LoVo (cell line): ENCODE data around the gene DPH3.
"Not testable (repeated sequence)": the region's sequence is repeated elsewhere in the genome, so short reads cannot be mapped to it uniquely, and the experiment has no call there.

ENCODE experiments used
- DNase-seq: peaks from one replicate; pipeline ENCODE4 v3.0.0-alpha.2; 2016; ENCODE audit warnings: low spot score

Gene DPH3

GRCh38 chr3:16264708-16265454, at the start of gene DPH3, which contains the start of gene OXNAD1:
TSS of gene DPH3 (minus strand) at chr3:16264943. CDS start at chr3:16264876, 67 bp downstream.
TSS of gene OXNAD1 (plus strand) at chr3:16265212. CDS start at chr3:16270953, 5,741 bp downstream.
- DNase-seq, result peak; percentile 99

- no peak for DNase-seq
Observed at GRCh38 chr3:16313886-16314645, 49.3 kb upstream of the DPH3 start.

DNA sequence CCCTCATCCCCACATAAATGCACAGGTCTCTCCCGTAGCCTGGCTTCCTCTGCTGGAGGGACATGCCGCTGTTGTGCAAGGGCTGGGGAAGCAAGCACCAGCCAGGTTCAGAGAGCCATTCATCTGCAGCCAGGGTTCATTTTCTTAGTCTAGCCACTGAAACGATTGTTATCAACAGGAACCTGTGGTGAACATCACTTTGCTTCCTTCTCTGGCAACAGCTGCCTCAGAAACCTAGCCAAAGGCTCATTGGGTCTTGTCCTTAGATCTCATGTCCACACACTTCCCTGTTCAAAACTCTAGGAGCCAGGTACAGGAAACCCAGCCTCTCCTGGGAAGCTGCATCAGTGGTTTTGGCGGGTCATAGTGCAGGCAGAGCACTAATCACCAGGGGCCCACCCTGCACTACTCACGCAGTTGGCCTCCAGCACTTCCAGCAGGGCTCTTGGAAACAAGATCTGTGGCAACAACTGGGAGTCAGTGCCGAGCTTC, 47.3 kb upstream of the DPH3 start:
- no peak for DNase-seq

- DNase-seq, result not testable (repeated sequence)
Observed at GRCh38 chr3:16310486-16310885, 45.7 kb upstream of the DPH3 start.

GRCh38 chr3:16309558-16309957, 44.8 kb upstream of the DPH3 start:
- no peak for DNase-seq

DNA sequence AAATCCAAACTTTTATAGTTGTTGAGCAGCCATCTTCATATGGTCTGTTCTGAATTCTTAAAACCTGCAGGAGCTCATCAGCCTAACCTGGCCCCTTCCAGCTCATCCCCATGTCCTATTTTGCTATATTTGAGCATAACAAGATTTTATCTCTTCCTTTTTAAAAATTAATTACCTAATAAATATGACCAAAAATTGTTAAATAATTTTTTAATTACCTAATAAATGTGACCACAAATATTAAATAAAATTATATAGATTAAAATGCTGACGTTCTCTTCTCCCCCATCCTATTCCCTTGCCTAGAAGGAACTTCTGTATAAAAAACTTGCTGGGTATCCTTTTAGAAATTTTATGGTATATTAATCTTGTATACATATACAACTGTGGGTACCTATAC, 44.0 kb upstream of the DPH3 start:
- DNase-seq, result no peak

DNA sequence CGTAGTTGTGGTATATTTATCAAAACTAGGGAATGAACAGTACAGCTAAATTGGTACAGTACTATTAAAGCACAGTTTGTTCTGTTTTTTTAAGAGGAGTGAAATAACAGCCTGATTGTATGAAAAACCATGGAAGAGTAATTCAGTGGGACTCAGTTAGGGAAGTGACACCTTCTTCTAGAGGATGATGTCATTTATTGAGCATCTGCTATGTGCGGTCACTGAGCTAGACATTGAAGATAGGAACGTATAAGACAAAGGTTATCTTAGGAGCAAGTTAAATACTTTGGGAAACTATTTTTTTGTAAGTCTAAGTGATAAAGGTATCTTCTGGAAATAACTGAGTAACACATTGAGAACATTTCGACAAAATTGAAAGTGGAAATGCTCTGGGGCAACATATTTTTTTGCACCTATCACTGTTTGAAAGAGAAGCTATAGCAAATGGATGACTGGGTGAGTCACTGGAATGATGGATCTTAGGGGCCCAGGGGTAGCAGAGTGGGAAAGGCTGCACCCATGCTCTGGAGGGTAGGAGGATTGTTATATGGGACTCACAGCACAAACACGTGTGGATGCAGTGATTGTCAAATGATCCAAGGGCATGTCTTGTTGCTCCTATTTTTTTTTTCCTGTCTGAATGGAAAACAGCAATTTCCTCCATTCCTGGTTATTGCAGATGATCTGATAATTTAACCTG, 43.2 kb upstream of the DPH3 start:
- DNase-seq, result no peak

DNA sequence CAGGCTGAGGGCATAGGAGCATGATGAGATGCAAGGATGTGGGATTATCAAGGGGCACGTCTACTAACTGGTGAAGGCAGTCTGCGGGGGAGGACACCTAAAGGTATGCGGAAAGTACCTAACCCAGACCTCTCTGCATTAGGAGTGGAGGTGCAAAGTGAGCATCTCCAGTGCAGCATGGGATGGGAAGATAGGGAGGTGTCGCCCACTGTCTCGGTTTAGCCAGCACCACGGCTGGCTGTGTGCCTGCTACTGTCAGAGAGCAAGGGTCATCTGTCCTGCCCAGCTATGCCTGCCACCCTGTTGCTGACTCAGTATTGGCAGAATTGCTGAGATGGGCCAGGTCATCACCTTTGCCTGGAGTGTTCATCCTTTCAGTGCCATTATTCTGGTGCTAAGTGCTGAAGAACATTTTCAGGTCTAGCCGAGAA, 40.4 kb upstream of the DPH3 start:
- no peak for DNase-seq

- no peak for DNase-seq
Observed at GRCh38 chr3:16304061-16305010, 39.6 kb upstream of the DPH3 start.

- DNase-seq, result no peak
Observed at GRCh38 chr3:16303037-16303575, 38.4 kb upstream of the DPH3 start.

GRCh38 chr3:16302082-16302631, 37.4 kb upstream of the DPH3 start:
- DNase-seq, result no peak

- no peak for DNase-seq
Observed at GRCh38 chr3:16301507-16301906, 36.8 kb upstream of the DPH3 start.

- DNase-seq, result no peak
Observed at GRCh38 chr3:16300881-16301359, 36.2 kb upstream of the DPH3 start.

DNA sequence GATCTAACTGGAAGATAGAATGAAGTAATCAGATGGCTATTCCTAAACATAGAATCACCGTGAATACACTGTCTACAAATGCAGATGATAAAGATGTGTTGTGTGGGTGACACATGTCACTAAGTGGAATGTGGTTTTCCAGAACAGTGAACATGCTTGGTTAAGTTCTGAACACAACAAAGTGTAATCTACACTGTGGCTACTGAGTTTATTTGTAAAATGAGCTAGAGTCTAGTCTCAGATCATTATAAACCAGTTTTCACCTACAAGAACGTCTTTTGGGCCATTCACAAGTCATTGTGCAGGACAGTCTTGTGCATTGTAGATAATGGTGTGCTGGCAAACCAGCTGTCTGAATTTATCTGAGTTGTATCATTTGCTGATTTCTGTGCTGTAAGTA, 35.6 kb upstream of the DPH3 start:
- no peak for DNase-seq

DNA sequence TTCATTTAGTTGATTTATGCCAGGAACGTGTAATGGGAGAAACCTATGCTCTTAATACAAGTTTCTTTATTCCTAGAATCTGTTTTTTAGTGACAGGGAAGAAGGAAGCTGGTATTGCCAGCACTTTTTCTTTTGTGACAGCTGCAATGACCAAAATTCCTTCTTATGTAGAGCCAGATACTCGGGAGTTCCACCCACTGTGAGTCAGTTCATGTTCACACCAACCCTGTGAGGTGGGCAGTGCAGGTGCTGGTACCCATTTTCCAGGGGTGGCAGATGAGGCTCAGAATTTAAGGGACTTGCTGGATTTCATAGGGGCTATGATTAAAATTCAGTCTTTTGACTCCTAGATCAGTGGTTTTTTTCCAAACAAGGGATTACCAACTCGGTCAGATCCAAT, 35.0 kb upstream of the DPH3 start:
- DNase-seq, result no peak

- DNase-seq, result no peak
Observed at GRCh38 chr3:16298891-16299290, 34.1 kb upstream of the DPH3 start.

- DNase-seq, result no peak
Observed at GRCh38 chr3:16297997-16298885, 33.5 kb upstream of the DPH3 start.

DNA sequence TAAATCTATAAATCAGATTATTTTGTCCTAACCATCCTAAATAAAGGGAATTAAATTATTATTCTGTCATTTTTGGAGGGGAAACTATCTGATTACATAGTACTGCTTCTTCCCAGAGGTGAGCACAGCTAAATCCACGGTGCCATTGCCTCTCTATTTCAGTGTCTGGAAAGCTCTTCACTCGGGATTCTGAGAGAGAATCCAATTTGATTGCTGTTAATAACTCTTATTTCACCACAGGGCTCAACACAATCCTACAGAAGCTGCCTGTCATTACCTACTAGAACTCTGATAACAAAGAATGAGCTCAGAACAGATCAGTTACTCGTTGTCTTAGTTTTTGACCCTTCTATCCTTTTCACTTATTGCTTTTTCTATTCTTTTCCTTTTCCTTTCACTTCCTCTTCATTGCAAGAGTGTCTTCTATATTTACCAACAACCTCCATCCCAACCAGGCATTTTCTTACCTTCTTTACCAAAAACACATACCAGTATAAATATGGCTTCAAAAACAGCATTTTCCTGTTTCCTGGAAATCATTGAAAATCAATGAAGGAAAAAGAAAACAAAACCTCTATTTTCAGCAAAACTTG, 30.7 kb upstream of the DPH3 start:
- no peak for DNase-seq

DNA sequence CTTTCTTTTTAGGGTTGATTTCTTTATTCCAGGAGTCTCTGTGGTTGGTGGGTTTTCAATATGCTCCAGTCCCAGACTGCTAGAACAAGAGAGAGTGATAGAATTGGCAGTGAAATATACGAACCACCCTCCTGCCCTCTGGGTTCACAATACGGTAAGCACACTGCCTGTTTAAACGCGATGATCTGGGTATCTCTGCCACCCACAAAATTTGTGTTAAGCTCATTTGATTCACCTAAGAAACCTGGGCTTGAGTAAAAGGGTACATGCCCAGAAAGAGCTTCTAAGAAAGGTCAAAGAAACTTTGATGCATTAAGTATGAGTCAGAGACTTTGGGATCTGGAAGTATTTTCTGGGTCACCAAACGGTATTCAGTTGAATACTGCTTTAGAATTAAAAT, 30.1 kb upstream of the DPH3 start:
- no peak for DNase-seq
